ENCODE results near the gene FGFRL1.

Gene FGFRL1

DNA sequence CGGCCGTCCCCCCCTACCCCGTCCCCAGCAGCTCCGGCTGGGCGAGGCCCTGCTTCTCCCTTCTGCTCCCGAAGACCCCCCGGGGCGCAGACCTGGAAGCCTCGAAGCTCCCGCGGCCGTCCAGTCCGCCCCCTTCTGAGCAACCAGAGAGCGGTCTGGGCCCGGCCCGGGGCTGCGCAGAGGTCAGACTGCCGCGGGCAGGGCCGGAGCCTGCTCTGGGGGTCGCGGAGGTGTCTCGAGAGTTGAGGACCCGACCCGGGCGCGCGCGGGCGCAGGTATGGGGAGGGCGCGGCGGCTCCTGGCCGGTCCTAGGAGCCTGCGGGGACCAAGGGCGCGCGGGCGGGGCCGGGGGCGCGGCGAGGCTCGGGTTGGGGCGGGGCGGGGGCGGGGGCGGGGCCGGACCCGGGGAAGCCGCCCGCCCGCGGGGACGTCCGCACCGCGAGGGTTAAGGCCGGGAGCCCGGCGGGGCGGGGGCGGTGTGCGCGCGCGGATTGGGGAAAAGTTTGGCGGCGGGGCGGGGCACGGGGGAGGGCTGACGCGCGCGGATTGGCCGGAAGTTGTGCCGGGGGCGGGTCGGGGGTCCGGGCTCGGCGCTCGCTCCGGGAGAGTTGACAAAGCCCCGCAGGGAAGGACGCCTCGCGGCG is at the start of gene FGFRL1:
FGFRL1 (plus strand) TSS at position 605 of the 644 bp plus-strand sequence. CDS start 860 bp downstream, outside the sequence.
- H3K27ac ChIP-seq, result peak within 1 kb of the TSS; percentile 69
- TF ChIP-seq CTCF (IDR thresholded peaks at IDR 0.05) (no peak), ZFX (IDR thresholded peaks at IDR 0.05; ENCODE audit: borderline replicate concordance) (no peak)

DNA sequence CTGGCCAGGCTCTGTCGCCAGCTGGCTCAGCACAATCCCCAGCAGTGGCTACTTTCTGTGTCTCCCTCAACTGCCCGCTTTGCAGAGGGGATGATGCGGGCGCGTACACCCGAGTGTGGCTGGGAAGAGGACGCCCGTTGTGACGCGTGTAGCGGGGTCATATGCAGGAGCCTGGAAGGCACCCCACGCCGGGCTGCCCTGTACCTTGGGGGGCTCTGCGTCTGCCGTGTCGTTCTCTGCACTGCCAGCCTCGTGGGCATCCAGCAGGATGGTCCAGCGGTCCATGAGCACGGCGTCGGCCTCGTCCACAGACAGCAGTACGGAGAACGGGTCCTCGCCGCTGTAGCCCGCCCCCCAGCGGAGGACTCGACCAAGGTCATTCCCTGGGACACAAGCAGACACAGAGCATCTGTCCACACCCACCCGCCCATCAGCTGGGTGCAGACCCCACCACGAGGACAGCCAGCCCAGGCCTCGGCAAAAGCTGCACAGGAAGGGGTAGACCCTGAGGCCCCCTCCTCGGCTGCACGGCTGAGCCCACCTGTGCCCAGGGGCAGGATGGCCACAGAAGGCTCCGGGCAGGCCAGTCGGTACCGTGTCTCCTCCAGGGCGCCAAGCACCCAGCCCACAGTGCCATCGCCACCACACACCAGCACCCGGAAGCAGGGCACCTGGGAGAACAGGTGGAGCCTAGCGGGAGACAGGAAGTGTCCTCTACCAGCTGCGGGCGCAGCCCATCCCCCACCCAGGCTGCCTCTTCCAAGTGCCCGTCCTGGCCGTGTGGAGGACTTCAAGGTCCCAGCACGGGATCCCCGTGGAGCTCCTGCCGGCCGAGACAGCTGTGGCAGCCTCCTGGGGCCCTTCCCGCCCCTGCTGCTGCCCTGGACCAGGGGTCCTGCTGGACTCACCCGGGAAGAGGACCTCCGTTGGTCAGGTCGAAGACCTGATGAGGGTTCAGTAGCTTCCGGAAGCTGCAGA is 48.9 kb upstream of the FGFRL1 start:
- TF ChIP-seq ZFX (IDR thresholded peaks at IDR 0.05; ENCODE audit: borderline replicate concordance) (no peak), CTCF (IDR thresholded peaks at IDR 0.05) (peak; percentile 61)
- peak overlapping the region; percentile 91 for H3K27ac ChIP-seq

- peak overlapping the region; percentile 91 for H3K27ac ChIP-seq
- TF ChIP-seq ZFX (IDR thresholded peaks at IDR 0.05; ENCODE audit: borderline replicate concordance), result no peak
- TF ChIP-seq CTCF (IDR thresholded peaks at IDR 0.05), result peak; percentile 14; the same call in 1 of the 2 replicates
These were observed 47.9 kb upstream of the FGFRL1 start for GRCh38 chr4:963276-964225.

- TF ChIP-seq CTCF (IDR thresholded peaks at IDR 0.05) (no peak), ZFX (IDR thresholded peaks at IDR 0.05; ENCODE audit: borderline replicate concordance) (no peak)
- no peak overlapping the region for H3K27ac ChIP-seq
These were observed 46.9 kb upstream of the FGFRL1 start for GRCh38 chr4:964346-965025.

DNA sequence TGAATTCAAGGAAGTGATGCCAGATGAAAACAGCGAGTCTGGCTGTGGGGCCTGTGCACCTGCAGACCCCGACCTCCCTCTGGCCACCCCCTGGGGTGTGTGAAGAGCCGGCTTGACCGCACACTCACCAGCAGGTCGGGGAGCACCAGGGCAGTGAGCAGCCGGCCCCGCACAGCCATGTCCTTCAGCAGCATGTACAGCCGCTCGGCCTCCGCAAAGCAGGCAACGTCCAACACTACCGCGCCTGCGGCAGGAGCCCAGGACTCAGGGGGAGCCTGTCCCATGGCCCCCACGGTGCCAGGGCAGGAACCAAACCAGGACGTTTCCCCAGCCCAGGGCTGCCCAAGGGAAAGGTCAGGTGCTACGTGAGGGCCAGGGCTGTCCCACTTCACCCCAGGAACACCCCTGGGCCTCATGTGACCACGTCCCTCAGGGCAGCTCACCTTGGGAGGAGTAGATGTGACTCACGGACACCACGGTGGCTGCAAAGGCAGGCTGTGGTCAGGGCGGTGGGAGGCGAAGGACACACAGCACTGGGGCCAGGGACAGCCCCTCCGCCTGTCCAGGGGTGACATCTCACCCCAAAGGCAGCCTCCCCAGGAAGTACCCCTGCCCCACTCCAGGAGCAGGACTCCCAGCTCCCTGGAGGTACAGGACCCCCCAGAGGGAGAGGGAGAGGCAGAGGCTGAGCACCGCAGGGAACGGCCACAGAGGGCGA is 46.2 kb upstream of the FGFRL1 start:
- TF ChIP-seq CTCF (IDR thresholded peaks at IDR 0.05) (no peak), ZFX (IDR thresholded peaks at IDR 0.05; ENCODE audit: borderline replicate concordance) (no peak)
- H3K27ac ChIP-seq, result peak overlapping the region; percentile 8; the same call in 1 of the 2 replicates

GRCh38 chr4:965766-966134 is 45.7 kb upstream of the FGFRL1 start:
- no peak for TF ChIP-seq CTCF (IDR thresholded peaks at IDR 0.05)
- TF ChIP-seq ZFX (IDR thresholded peaks at IDR 0.05; ENCODE audit: borderline replicate concordance), result no peak
- H3K27ac ChIP-seq, result peak overlapping the region; percentile 8; the same call in 1 of the 2 replicates
